Astrocyte (in vitro differentiated cells and primary cell): ENCODE data around the gene GABARAP. TPM values are rescaled to one million over a fixed set of nuclear protein-coding genes. Genes with fewer than 3 reads are reported as not detected.
A peak's percentile ranks its signal among the peaks of the same experiment; 100 is the strongest.

ENCODE experiments used
- DNase-seq: peaks from one replicate; pipeline ENCODE4 v3.0.0-alpha.2; 2010; ENCODE audit warnings: low read depth
- FAIRE-seq: peaks from 2 replicates; lab custom pipeline; 2011; peaks lifted over from hg19 to GRCh38; lab: Jason Lieb, UNC
- H2AFZ ChIP-seq: 2 replicates; pipeline ENCODE4 v1.6.0; 2012; ENCODE audit warnings: low read depth, low read length, inconsistent platforms
- H3K27ac ChIP-seq: 2 replicates; pipeline ENCODE4 v1.5.1; 2011; ENCODE audit warnings: low read depth, low read length, inconsistent platforms
- H3K27me3 ChIP-seq: 2 replicates; pipeline ENCODE4 v1.6.0; 2011; ENCODE audit warnings: low read length, inconsistent platforms; ENCODE audit not compliant: insufficient read depth
- H3K36me3 ChIP-seq: 2 replicates; pipeline ENCODE4 v1.5.1; 2011; ENCODE audit warnings: low read length, inconsistent platforms; ENCODE audit not compliant: insufficient read depth
- H3K4me1 ChIP-seq: 2 replicates; pipeline ENCODE4 v1.5.1; 2011; ENCODE audit warnings: low read length, inconsistent platforms; ENCODE audit not compliant: insufficient read depth
- H3K4me2 ChIP-seq: 2 replicates; pipeline ENCODE4 v1.6.0; 2012; ENCODE audit warnings: low read length, inconsistent platforms
- H3K4me3 ChIP-seq: 2 replicates; pipeline ENCODE4 v1.5.1; 2011; ENCODE audit warnings: low read depth, mild to moderate bottlenecking, low read length, inconsistent platforms; ENCODE audit not compliant: insufficient read depth
- H3K79me2 ChIP-seq: 2 replicates; pipeline ENCODE4 v1.6.0; 2012; ENCODE audit warnings: mild to moderate bottlenecking, low read length, inconsistent platforms; ENCODE audit not compliant: insufficient read depth
- H3K9ac ChIP-seq: 2 replicates; pipeline ENCODE4 v1.6.0; 2012; ENCODE audit warnings: mild to moderate bottlenecking, low read length, inconsistent platforms
- H3K9me3 ChIP-seq: 2 replicates; pipeline ENCODE4 v1.5.1; 2012; ENCODE audit warnings: low read depth, mild to moderate bottlenecking, low read length, inconsistent platforms; ENCODE audit not compliant: insufficient read depth
- H4K20me1 ChIP-seq: 2 replicates; pipeline ENCODE4 v1.6.0; 2012; ENCODE audit warnings: low read length, inconsistent platforms; ENCODE audit not compliant: insufficient read depth
- H3K27ac Mint-ChIP-seq: one replicate; pipeline ENCODE4 v1.8.0; 2021; ENCODE audit warnings: mild to moderate bottlenecking, mixed read lengths; ENCODE audit not compliant: unreplicated experiment
- H3K27me3 Mint-ChIP-seq: one replicate; pipeline ENCODE4 v1.8.0; 2021; ENCODE audit warnings: low read depth, mixed read lengths; ENCODE audit not compliant: unreplicated experiment
- H3K36me3 Mint-ChIP-seq: one replicate; pipeline ENCODE4 v1.8.0; 2021; ENCODE audit warnings: low read depth, mixed read lengths; ENCODE audit not compliant: unreplicated experiment
- H3K4me1 Mint-ChIP-seq: one replicate; pipeline ENCODE4 v1.8.0; 2021; ENCODE audit warnings: low read depth, mixed read lengths; ENCODE audit not compliant: unreplicated experiment
- H3K4me3 Mint-ChIP-seq: one replicate; pipeline ENCODE4 v1.8.0; 2021; ENCODE audit warnings: mild to moderate bottlenecking, moderate library complexity, mixed read lengths; ENCODE audit not compliant: unreplicated experiment
- H3K9me3 Mint-ChIP-seq: one replicate; pipeline ENCODE4 v1.8.0; 2021; ENCODE audit warnings: mild to moderate bottlenecking, mixed read lengths; ENCODE audit not compliant: unreplicated experiment
- CTCF ChIP-seq: IDR thresholded peaks from 2 replicates; pipeline ENCODE4 v1.5.1; 2011; ENCODE audit warnings: low read depth, mild to moderate bottlenecking, inconsistent platforms, low read length, moderate library complexity; ENCODE audit not compliant: insufficient read depth
- EZH2 ChIP-seq: IDR thresholded peaks from 2 replicates; pipeline ENCODE4 v1.6.1; 2012; ENCODE audit warnings: mild to moderate bottlenecking, low read length, inconsistent platforms; ENCODE audit not compliant: insufficient read depth
- total RNA-seq: library from RNA; stranded (reverse); gene quantifications from 2 replicates; pipeline ENCODE4 v1.2.1, GENCODE V29; 2021

Gene GABARAP
- total RNA-seq, 1 donor from 2014 or later = 434 TPM

GRCh38 chr17:7251661-7252175 lies 9.5 kb upstream of the GABARAP start, which contains the start of gene CTDNEP1:
Gene CTDNEP1, minus strand, starts transcription at chr17:7251734. Its CDS starts 438 bp downstream, at chr17:7251296.
- H3K36me3 Mint-ChIP-seq = peaks cover 8% of the 10 kb centered on the region
- Histone ChIP-seq H4K20me1 (peaks cover 25% of the 10 kb centered on the region), H3K79me2 (peaks cover 63% of the 10 kb centered on the region), H2AFZ (peak within 1 kb of the TSS; percentile 85), H3K4me1 (peaks cover 15% of the 10 kb centered on the region), H3K4me2 (peak within 1 kb of the TSS; percentile 95), H3K4me3 (peak within 1 kb of the TSS; percentile 84), H3K36me3 (peaks cover 11% of the 10 kb centered on the region), H3K9ac (peak within 1 kb of the TSS; percentile 97), H3K9me3 (no peaks in the 10 kb centered on the region), H3K27ac (peak within 1 kb of the TSS; percentile 99), H3K27me3 (no peaks in the 10 kb centered on the region)
- H3K4me1 Mint-ChIP-seq = peaks cover 25% of the 10 kb centered on the region
- TF ChIP-seq CTCF (no peak), EZH2 (no peak)
- H3K27me3 Mint-ChIP-seq = no peaks in the 10 kb centered on the region
- peak; percentile 34 for FAIRE-seq
- peak within 1 kb of the TSS; percentile 100 for H3K27ac Mint-ChIP-seq
- peak; percentile 99 for DNase-seq
- H3K9me3 Mint-ChIP-seq = no peaks in the 10 kb centered on the region
- peak within 1 kb of the TSS; percentile 98 for H3K4me3 Mint-ChIP-seq

GRCh38 chr17:7250695-7251627 lies 8.7 kb upstream of the GABARAP start:
- Histone ChIP-seq H3K4me1 (peaks cover 15% of the 10 kb centered on the region), H3K9ac (peak overlapping the region; percentile 97), H4K20me1 (peaks cover 32% of the 10 kb centered on the region), H3K36me3 (peaks cover 15% of the 10 kb centered on the region), H3K27ac (peak overlapping the region; percentile 99), H2AFZ (peak overlapping the region; percentile 65), H3K4me3 (peak overlapping the region; percentile 84), H3K9me3 (no peaks in the 10 kb centered on the region), H3K4me2 (peak overlapping the region; percentile 95), H3K27me3 (no peaks in the 10 kb centered on the region), H3K79me2 (peaks cover 70% of the 10 kb centered on the region)
- FAIRE-seq = no peak
- no peak for DNase-seq
- no peaks in the 10 kb centered on the region for H3K27me3 Mint-ChIP-seq
- no peak for TF ChIP-seq EZH2
- TF ChIP-seq CTCF = no peak
- H3K27ac Mint-ChIP-seq = peak overlapping the region; percentile 99
- peak overlapping the region; percentile 98 for H3K4me3 Mint-ChIP-seq
- H3K4me1 Mint-ChIP-seq = peaks cover 25% of the 10 kb centered on the region
- no peaks in the 10 kb centered on the region for H3K9me3 Mint-ChIP-seq
- peaks cover 7% of the 10 kb centered on the region for H3K36me3 Mint-ChIP-seq
